Trophoblast cell (in vitro differentiated cells and primary cell): Measurements from ENCODE around the gene GALNT1.

ENCODE experiments used
- DNase-seq, 2 donors: peaks; one replicate each; pipeline ENCODE4 v3.0.0-alpha.2; 2016
- H2AFZ ChIP-seq: 2 replicates; pipeline ENCODE4 v1.6.1; 2013; ENCODE audit warnings: low read length, moderate library complexity, mild to moderate bottlenecking; ENCODE audit not compliant: insufficient read depth, poor library complexity
- H2AK5ac ChIP-seq: 2 replicates; pipeline ENCODE4 v1.6.1; 2013; ENCODE audit warnings: mild to moderate bottlenecking, low read length
- H2BK120ac ChIP-seq: 2 replicates; pipeline ENCODE4 v1.6.1; 2013; ENCODE audit warnings: low read length, mild to moderate bottlenecking, moderate library complexity; ENCODE audit not compliant: insufficient read depth, poor library complexity
- H2BK12ac ChIP-seq: 2 replicates; pipeline ENCODE4 v1.6.1; 2013; ENCODE audit warnings: mild to moderate bottlenecking, low read length, moderate library complexity
- H2BK5ac ChIP-seq: 2 replicates; pipeline ENCODE4 v1.6.1; 2013; ENCODE audit warnings: low read length, low read depth, moderate library complexity, mild to moderate bottlenecking; ENCODE audit not compliant: poor library complexity
- H3K14ac ChIP-seq: 2 replicates; pipeline ENCODE4 v1.6.1; 2013; ENCODE audit warnings: mild to moderate bottlenecking, low read length
- H3K18ac ChIP-seq: 2 replicates; pipeline ENCODE4 v1.6.1; 2013; ENCODE audit warnings: mild to moderate bottlenecking, low read length
- H3K23ac ChIP-seq: 2 replicates; pipeline ENCODE4 v1.6.1; 2013; ENCODE audit warnings: low read length
- H3K27ac ChIP-seq: 2 replicates; pipeline ENCODE4 v1.5.1; 2013; ENCODE audit warnings: low read depth, mild to moderate bottlenecking, inconsistent platforms, low read length, moderate library complexity
- H3K27me3 ChIP-seq: 2 replicates; pipeline ENCODE4 v1.6.1; 2013; ENCODE audit warnings: inconsistent platforms, mild to moderate bottlenecking, low read length, moderate library complexity; ENCODE audit not compliant: insufficient read depth
- H3K36me3 ChIP-seq, 2 experiments: 1 replicate in 1 of 2; 2 replicates in 1 of 2; pipeline ENCODE4 v1.6.1; 2013; ENCODE audit warnings: low read length in 2 of 2, mild to moderate bottlenecking in 2 of 2, moderate library complexity in 1 of 2; ENCODE audit not compliant: insufficient read depth in 2 of 2, control insufficient read depth in 1 of 2
- H3K4ac ChIP-seq: 2 replicates; pipeline ENCODE4 v1.6.1; 2013; ENCODE audit warnings: low read depth, mild to moderate bottlenecking, low read length, moderate library complexity
- H3K4me1 ChIP-seq, 2 experiments: 1 replicate in 1 of 2; 2 replicates in 1 of 2; pipeline ENCODE4 v1.6.1; 2013; ENCODE audit warnings: low read length in 2 of 2, mild to moderate bottlenecking in 2 of 2, moderate library complexity in 1 of 2; ENCODE audit not compliant: insufficient read depth in 2 of 2, control insufficient read depth in 1 of 2
- H3K4me2 ChIP-seq: 2 replicates; pipeline ENCODE4 v1.6.1; 2013; ENCODE audit warnings: inconsistent platforms, mild to moderate bottlenecking, low read length, moderate library complexity
- H3K4me3 ChIP-seq: 2 replicates; pipeline ENCODE4 v1.5.1; 2013; ENCODE audit warnings: mild to moderate bottlenecking, low read depth, low read length, inconsistent platforms
- H3K79me1 ChIP-seq: one replicate; pipeline ENCODE4 v1.6.1; 2013; ENCODE audit warnings: low read length
- H3K79me2 ChIP-seq: 2 replicates; pipeline ENCODE4 v1.6.1; 2013; ENCODE audit warnings: low read length, mild to moderate bottlenecking; ENCODE audit not compliant: control insufficient read depth, insufficient read depth, poor library complexity
- H3K9ac ChIP-seq: 2 replicates; pipeline ENCODE4 v1.6.1; 2013; ENCODE audit warnings: mild to moderate bottlenecking, low read length
- H3K9me3 ChIP-seq: 2 replicates; pipeline ENCODE4 v1.6.1; 2013; ENCODE audit warnings: low read depth, mild to moderate bottlenecking, control low read depth, inconsistent platforms, low read length; ENCODE audit not compliant: insufficient read depth
- H4K12ac ChIP-seq: 2 replicates; pipeline ENCODE4 v1.6.1; 2013; ENCODE audit warnings: low read depth, mild to moderate bottlenecking, low read length, moderate library complexity
- H4K8ac ChIP-seq: 2 replicates; pipeline ENCODE4 v1.6.1; 2013; ENCODE audit warnings: low read depth, mild to moderate bottlenecking, low read length, moderate library complexity
- H4K91ac ChIP-seq: one replicate; pipeline ENCODE4 v1.6.1; 2013; ENCODE audit warnings: low read depth, mild to moderate bottlenecking, low read length, moderate library complexity
- WGBS: extraction: QIAGEN DNeasy Blood & Tissue Kit; methylation state at CpG from one replicate; pipeline ENCODE4 v1.1.7; 2013; ENCODE audit warnings: missing lambda C conversion rate; ENCODE audit not compliant: insufficient read length, insufficient coverage; ENCODE audit errors: extremely low coverage; 5-methylcytosine and 5-hydroxymethylcytosine counted together

Gene GALNT1

GRCh38 chr18:35682281-35682867 is 100.8 kb downstream of the GALNT1 start:
- no peak overlapping the region for H3K14ac ChIP-seq
- peak in 1 of 2 donors; percentile 34 for DNase-seq
- no peak overlapping the region for H3K27ac ChIP-seq
- H2BK120ac ChIP-seq, result no peak overlapping the region
- no peak overlapping the region for H2BK5ac ChIP-seq
- no peak overlapping the region for H3K4ac ChIP-seq
- H3K4me3 ChIP-seq, result no peak overlapping the region
- H2AK5ac ChIP-seq, result no peak overlapping the region
- H3K23ac ChIP-seq, result no peak overlapping the region
- H3K4me2 ChIP-seq, result no peak overlapping the region
- H4K8ac ChIP-seq, result no peak overlapping the region
- no peak overlapping the region for H2AFZ ChIP-seq
- H4K91ac ChIP-seq, result no peak overlapping the region
- no peaks in the 10 kb centered on the region for H3K79me1 ChIP-seq
- no peak overlapping the region for H3K18ac ChIP-seq
- H3K36me3 ChIP-seq, result peaks cover 2 to 6% of the 10 kb centered on the region in 2 experiments
- WGBS, result no CpG with 5 or more reads among the region's 1 CpG
- no peak overlapping the region for H3K9ac ChIP-seq
- H2BK12ac ChIP-seq, result no peak overlapping the region
- no peaks in the 10 kb centered on the region for H3K27me3 ChIP-seq
- H4K12ac ChIP-seq, result no peak overlapping the region
- no peaks in the 10 kb centered on the region for H3K9me3 ChIP-seq
- no peaks in the 10 kb centered on the region for H3K79me2 ChIP-seq
- H3K4me1 ChIP-seq, result peaks cover 0 to 2% of the 10 kb centered on the region in 2 experiments

- Histone ChIP-seq H3K27me3 (no peaks in the 10 kb centered on the region), H3K4ac (no peak overlapping the region), H2BK5ac (no peak overlapping the region), H3K4me3 (no peak overlapping the region), H2AK5ac (no peak overlapping the region), H3K27ac (no peak overlapping the region), H2AFZ (no peak overlapping the region), H3K36me3 (peaks cover 2 to 6% of the 10 kb centered on the region in 2 experiments), H3K9me3 (no peaks in the 10 kb centered on the region), H4K91ac (no peak overlapping the region), H3K9ac (no peak overlapping the region), H3K79me2 (no peaks in the 10 kb centered on the region), H3K14ac (no peak overlapping the region), H2BK120ac (no peak overlapping the region), H3K23ac (no peak overlapping the region), H2BK12ac (no peak overlapping the region), H4K12ac (no peak overlapping the region), H3K4me1 (peaks cover 0 to 2% of the 10 kb centered on the region in 2 experiments), H4K8ac (no peak overlapping the region), H3K4me2 (no peak overlapping the region), H3K79me1 (no peaks in the 10 kb centered on the region), H3K18ac (no peak overlapping the region)
- WGBS, result no CpG with 5 or more reads among the region's 1 CpG
- no peak for DNase-seq
Measured at GRCh38 chr18:35683021-35683420, 101.5 kb downstream of the GALNT1 start.

GRCh38 chr18:35688757-35689156 is 107.2 kb downstream of the GALNT1 start:
- no peak overlapping the region for H3K23ac ChIP-seq

GRCh38 chr18:35689728-35690127 is 108.2 kb downstream of the GALNT1 start:
- Histone ChIP-seq H3K4me1 (peaks cover 7 to 8% of the 10 kb centered on the region in 2 experiments), H2AFZ (no peak overlapping the region), H3K79me1 (peaks cover 8% of the 10 kb centered on the region), H3K4me2 (no peak overlapping the region), H3K27me3 (no peaks in the 10 kb centered on the region), H2AK5ac (no peak overlapping the region), H3K4me3 (no peak overlapping the region), H3K79me2 (no peaks in the 10 kb centered on the region), H4K12ac (no peak overlapping the region), H4K8ac (no peak overlapping the region), H3K9me3 (no peaks in the 10 kb centered on the region), H3K18ac (no peak overlapping the region), H3K9ac (no peak overlapping the region), H2BK5ac (no peak overlapping the region), H3K27ac (no peak overlapping the region), H2BK12ac (no peak overlapping the region), H3K36me3 (peaks cover 0 to 2% of the 10 kb centered on the region in 2 experiments), H3K4ac (no peak overlapping the region), H2BK120ac (no peak overlapping the region), H3K14ac (no peak overlapping the region), H3K23ac (no peak overlapping the region), H4K91ac (no peak overlapping the region)
- no peak for DNase-seq
- no CpG with 5 or more reads among the region's 5 CpGs for WGBS

More at GRCh38 chr18:35688757-35689156, 107.2 kb downstream of the GALNT1 start:
- H3K27me3 ChIP-seq, result no peaks in the 10 kb centered on the region
- peaks cover 0 to 3% of the 10 kb centered on the region in 2 experiments for H3K36me3 ChIP-seq
- no peak overlapping the region for H3K9ac ChIP-seq
- peaks cover 4 to 8% of the 10 kb centered on the region in 2 experiments for H3K4me1 ChIP-seq
- no peak overlapping the region for H2BK12ac ChIP-seq
- no peaks in the 10 kb centered on the region for H3K79me2 ChIP-seq
- peak overlapping the region; percentile 51 for H2BK120ac ChIP-seq
- H3K27ac ChIP-seq, result no peak overlapping the region
- no peak overlapping the region for H2BK5ac ChIP-seq
- no peak overlapping the region for H3K18ac ChIP-seq
- no peak overlapping the region for H2AFZ ChIP-seq
- no peak overlapping the region for H4K91ac ChIP-seq
- H3K4me3 ChIP-seq, result no peak overlapping the region
- WGBS, result no CpG with 5 or more reads among the region's 1 CpG
- no peak overlapping the region for H4K12ac ChIP-seq
- no peak overlapping the region for H3K4me2 ChIP-seq
- peaks cover 5% of the 10 kb centered on the region for H3K79me1 ChIP-seq
- H3K4ac ChIP-seq, result peak overlapping the region; percentile 55
- H4K8ac ChIP-seq, result no peak overlapping the region
- DNase-seq, result no peak
- no peak overlapping the region for H3K14ac ChIP-seq
- no peaks in the 10 kb centered on the region for H3K9me3 ChIP-seq
- H2AK5ac ChIP-seq, result no peak overlapping the region
